Nephron progenitor cell (in vitro differentiated cells): ENCODE measurements around the gene NLRC3.

Source experiments
- DNase-seq: peaks from one replicate; pipeline ENCODE4 v3.0.0; 2021
- H3K27ac Mint-ChIP-seq: 2 replicates; pipeline ENCODE4 v1.8.0; 2021; ENCODE audit warnings: mild to moderate bottlenecking, moderate library complexity, mixed read lengths
- H3K27me3 Mint-ChIP-seq: 2 replicates; pipeline ENCODE4 v1.8.0; 2021; ENCODE audit warnings: mild to moderate bottlenecking, low read depth, mixed read lengths; ENCODE audit not compliant: poor library complexity
- H3K36me3 Mint-ChIP-seq: 2 replicates; pipeline ENCODE4 v1.8.0; 2021; ENCODE audit warnings: low read depth, mixed read lengths
- H3K4me1 Mint-ChIP-seq: 2 replicates; pipeline ENCODE4 v1.8.0; 2021; ENCODE audit warnings: mixed read lengths
- H3K4me3 Mint-ChIP-seq: 2 replicates; pipeline ENCODE4 v1.8.0; 2021; ENCODE audit warnings: mild to moderate bottlenecking, moderate library complexity, mixed read lengths
- H3K9me3 Mint-ChIP-seq: 2 replicates; pipeline ENCODE4 v1.8.0; 2021; ENCODE audit warnings: mild to moderate bottlenecking, moderate library complexity, mixed read lengths
- CTCF ChIP-seq: fragments of 200-600 bp; sonication (generic); IDR thresholded peaks from 2 replicates; pipeline ENCODE4 v1.5.0; 2021; ENCODE audit warnings: antibody characterized with exemption

The NLRC3 gene

GRCh38 chr16:3525951-3526350 is 51.3 kb downstream of the NLRC3 start:
- Mint-ChIP-seq H3K27me3 (no peaks in the 10 kb centered on the region), H3K4me1 (peaks cover 2% of the 10 kb centered on the region), H3K36me3 (peaks cover 82% of the 10 kb centered on the region), H3K27ac (no peak overlapping the region), H3K4me3 (no peak overlapping the region), H3K9me3 (peaks cover 24% of the 10 kb centered on the region)
- DNase-seq: no peak
- no peak for TF ChIP-seq CTCF

DNA sequence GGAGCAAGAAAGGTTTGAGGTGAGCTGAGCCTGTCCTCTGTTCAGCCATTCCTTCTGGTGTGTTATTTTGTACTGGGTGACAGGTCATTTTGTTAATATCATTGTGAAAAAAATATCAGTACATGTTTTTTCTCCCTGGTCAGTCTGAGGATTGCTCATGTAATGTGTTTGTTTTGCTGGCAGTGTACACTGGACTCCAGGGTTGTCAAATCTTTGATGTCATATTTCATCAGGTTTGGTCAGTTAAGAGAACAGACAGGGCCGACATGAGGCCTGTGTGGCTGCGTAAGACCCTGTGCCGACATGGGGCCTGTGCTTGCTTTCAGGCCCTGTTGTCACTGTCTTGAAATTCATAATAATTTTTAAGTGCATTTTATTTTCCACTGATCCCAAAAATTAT is 53.9 kb downstream of the NLRC3 start:
- Mint-ChIP-seq H3K4me1 (peaks cover 21% of the 10 kb centered on the region), H3K9me3 (peaks cover 15% of the 10 kb centered on the region), H3K4me3 (no peak overlapping the region), H3K36me3 (peaks cover 80% of the 10 kb centered on the region), H3K27me3 (no peaks in the 10 kb centered on the region), H3K27ac (no peak overlapping the region)
- no peak for DNase-seq
- TF ChIP-seq CTCF: no peak

- no peaks in the 10 kb centered on the region for H3K9me3 Mint-ChIP-seq
- H3K36me3 Mint-ChIP-seq: peaks cover 76% of the 10 kb centered on the region
- H3K4me1 Mint-ChIP-seq: peaks cover 28% of the 10 kb centered on the region
- peak overlapping the region; percentile 98 for H3K27ac Mint-ChIP-seq
- H3K27me3 Mint-ChIP-seq: no peaks in the 10 kb centered on the region
- H3K4me3 Mint-ChIP-seq: peak overlapping the region; percentile 31
- no peak for TF ChIP-seq CTCF
- no peak for DNase-seq
Observed at GRCh38 chr16:3520841-3521240, 56.4 kb downstream of the NLRC3 start.

GRCh38 chr16:3520413-3520812 is 56.8 kb downstream of the NLRC3 start:
- Mint-ChIP-seq H3K36me3 (peaks cover 76% of the 10 kb centered on the region), H3K27ac (peak overlapping the region; percentile 98), H3K4me1 (peaks cover 28% of the 10 kb centered on the region), H3K27me3 (no peaks in the 10 kb centered on the region), H3K4me3 (no peak overlapping the region), H3K9me3 (no peaks in the 10 kb centered on the region)
- TF ChIP-seq CTCF: no peak
- DNase-seq: no peak

DNA sequence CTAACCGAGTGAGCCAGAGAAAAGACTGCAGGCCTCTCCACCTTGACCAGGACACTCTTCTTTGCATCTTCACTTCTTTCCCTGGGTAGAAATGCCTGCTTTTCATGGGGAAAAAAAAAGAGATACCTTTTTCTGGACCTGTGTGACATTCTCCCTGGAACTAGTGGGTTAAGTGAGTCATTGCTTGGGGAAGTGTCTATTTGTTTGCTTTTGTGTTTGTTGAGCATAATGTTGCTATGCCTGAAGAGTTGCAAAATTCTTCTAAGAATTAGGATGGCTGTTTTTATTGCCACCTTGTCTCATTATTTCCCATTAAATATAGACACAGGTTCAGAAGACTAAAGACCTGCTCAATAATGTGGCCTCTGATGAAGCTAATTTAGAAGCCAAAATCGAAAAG is 57.6 kb downstream of the NLRC3 start:
- Mint-ChIP-seq H3K4me1 (peaks cover 28% of the 10 kb centered on the region), H3K27me3 (peaks cover 3% of the 10 kb centered on the region), H3K4me3 (no peak overlapping the region), H3K27ac (peak overlapping the region; percentile 98), H3K36me3 (peaks cover 76% of the 10 kb centered on the region), H3K9me3 (no peaks in the 10 kb centered on the region)
- no peak for DNase-seq
- no peak for TF ChIP-seq CTCF

GRCh38 chr16:3518986-3519348 is 58.2 kb downstream of the NLRC3 start:
- TF ChIP-seq CTCF: no peak
- no peak for DNase-seq
- H3K27me3 Mint-ChIP-seq: peaks cover 3% of the 10 kb centered on the region
- peak overlapping the region; percentile 98 for H3K27ac Mint-ChIP-seq
- no peak overlapping the region for H3K4me3 Mint-ChIP-seq
- no peaks in the 10 kb centered on the region for H3K9me3 Mint-ChIP-seq
- peaks cover 78% of the 10 kb centered on the region for H3K36me3 Mint-ChIP-seq
- H3K4me1 Mint-ChIP-seq: peaks cover 28% of the 10 kb centered on the region
